ENCODE results near the gene CACNA1S. TPM values are rescaled to one million over a fixed set of nuclear protein-coding genes. Genes with fewer than 3 reads are reported as not detected.

CACNA1S gene
- total and polyA plus RNA-seq, 2 of the 4 experiments (the other 2 are of a cell fraction) = not detected

DNA sequence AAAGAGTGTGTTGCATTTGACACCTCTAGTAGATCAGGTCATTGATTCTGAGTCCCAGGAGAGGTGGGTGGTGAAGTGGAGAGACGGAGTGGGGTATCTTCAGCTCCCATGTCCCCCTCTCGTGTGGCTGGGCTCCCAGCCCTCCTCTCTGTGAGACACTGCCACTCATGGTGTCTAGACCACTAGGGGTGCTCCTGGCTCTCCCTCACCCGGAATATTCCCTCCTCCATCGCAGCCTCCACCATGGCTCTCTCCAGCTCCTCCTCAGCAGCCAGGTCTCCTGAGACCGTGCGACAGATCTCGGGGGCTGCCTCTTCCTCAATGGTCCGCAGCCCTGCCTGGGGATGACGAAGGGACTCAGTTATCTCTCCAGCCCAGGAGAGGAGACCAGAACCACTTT, 68.1 kb downstream of the CACNA1S start:
- intact Hi-C loops (cut with micrococcal nuclease) = no loop called here
- no peak overlapping the region for H2AFZ ChIP-seq (replicated peaks; ENCODE audit: low read length, poor library complexity)
- no peak overlapping the region for H2AK9ac ChIP-seq (replicated peaks; ENCODE audit: low read depth, low read length, poor library complexity)
- H3K27me3 ChIP-seq (ENCODE audit: control insufficient read depth, insufficient read depth, low read length) = peaks cover 31% of the 10 kb centered on the region
- H3K4me2 ChIP-seq (ENCODE audit: low read depth, low read length) = no peak overlapping the region
- no peak overlapping the region for H3K27ac ChIP-seq (ENCODE audit: insufficient read depth, low read length)
- no peak overlapping the region for H4K5ac ChIP-seq (ENCODE audit: low read depth, low read length)
- no peak overlapping the region for H2BK5ac ChIP-seq (ENCODE audit: low read depth, low read length, poor library complexity, severe bottlenecking)
- no peak overlapping the region for H2BK120ac ChIP-seq (ENCODE audit: low read depth, low read length)
- DNase-seq (no peak), ATAC-seq (ENCODE audit: low read depth) (no peak)
- H3K4me3 ChIP-seq (ENCODE audit: insufficient read depth, low read depth, low read length) = no peak overlapping the region
- ChIA-PET CTCF (no interaction called here), POLR2A (ENCODE audit: unreplicated experiment) (no interaction called here)
- H3K9me1 ChIP-seq (ENCODE audit: insufficient read depth, low read length) = no peaks in the 10 kb centered on the region
- TF ChIP-seq BHLHE40 (IDR thresholded peaks at IDR 0.05; ENCODE audit: low read depth, low read length) = no peak
- TF ChIP-seq, protein P1, sequence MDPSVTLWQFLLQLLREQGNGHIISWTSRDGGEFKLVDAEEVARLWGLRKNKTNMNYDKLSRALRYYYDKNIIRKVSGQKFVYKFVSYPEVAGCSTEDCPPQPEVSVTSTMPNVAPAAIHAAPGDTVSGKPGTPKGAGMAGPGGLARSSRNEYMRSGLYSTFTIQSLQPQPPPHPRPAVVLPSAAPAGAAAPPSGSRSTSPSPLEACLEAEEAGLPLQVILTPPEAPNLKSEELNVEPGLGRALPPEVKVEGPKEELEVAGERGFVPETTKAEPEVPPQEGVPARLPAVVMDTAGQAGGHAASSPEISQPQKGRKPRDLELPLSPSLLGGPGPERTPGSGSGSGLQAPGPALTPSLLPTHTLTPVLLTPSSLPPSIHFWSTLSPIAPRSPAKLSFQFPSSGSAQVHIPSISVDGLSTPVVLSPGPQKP (IDR thresholded peaks at IDR 0.05; ENCODE audit: borderline replicate concordance, low read depth, low read length) = no peak
- no TSS peak for BruUV-seq (replicated peaks)
- no peaks in the 10 kb centered on the region for H3K79me1 ChIP-seq (ENCODE audit: low read depth in 1 of 2, low read length in 2 of 2)
- in situ Hi-C loops (cut with MboI; ENCODE audit: low sequenced_read_pairs) = loop anchor here (5.0 to 10.0 kb wide), 3 partner anchors 67 to 482 kb away; partner anchors contain the start of gene KIF14
- no peak overlapping the region for H2AK5ac ChIP-seq (ENCODE audit: low read depth, low read length)
- no peaks in the 10 kb centered on the region for H4K20me1 ChIP-seq (ENCODE audit: insufficient read depth, low read length)
- no peak overlapping the region for H3K23ac ChIP-seq (ENCODE audit: low read depth, low read length)
- no peak overlapping the region for H3K4ac ChIP-seq (ENCODE audit: low read depth, low read length)
- no peak overlapping the region for H4K8ac ChIP-seq (ENCODE audit: low read depth in 2 of 2, low read length in 2 of 2)
- H2BK20ac ChIP-seq (ENCODE audit: low read depth, low read length) = no peak overlapping the region
- WGBS, 2 experiments (ENCODE audit: extremely low coverage in 2 of 2, insufficient read length in 1 of 2) = 62% methylated on average over 2 of the region's 9 CpGs; no CpG with 5 or more reads in 1 of the 2 experiments
- no peak overlapping the region for H4K91ac ChIP-seq (ENCODE audit: insufficient read depth, low read depth, low read length)
- H3K9me3 ChIP-seq (ENCODE audit: control insufficient read depth, insufficient read depth, low read length) = no peaks in the 10 kb centered on the region
- H3K9ac ChIP-seq (ENCODE audit: low read depth, low read length) = no peak overlapping the region
- no peak overlapping the region for H3K56ac ChIP-seq (ENCODE audit: extremely low read depth, insufficient read depth, low read length)
- H3K4me1 ChIP-seq (ENCODE audit: control insufficient read depth, insufficient read depth, low read length) = no peaks in the 10 kb centered on the region
- dilution Hi-C loops (cut with HindIII; ENCODE audit: low sequenced_read_pairs, unreplicated experiment) = no loop called here
- H3K14ac ChIP-seq (replicated peaks; ENCODE audit: low read depth, low read length) = no peak overlapping the region
- H3K18ac ChIP-seq (ENCODE audit: low read depth, low read length) = no peak overlapping the region
- H3K36me3 ChIP-seq (ENCODE audit: control insufficient read depth, insufficient read depth, low read length) = no peaks in the 10 kb centered on the region
- H2BK15ac ChIP-seq (ENCODE audit: low read depth, low read length) = no peak overlapping the region

Measured in IMR-90 (cell line).